ENCODE results near the gene WWOX. TPM values are rescaled to one million over a fixed set of nuclear protein-coding genes. Genes with fewer than 3 reads are reported as not detected.
"Not testable (repeated sequence)": the region's sequence is repeated elsewhere in the genome, so short reads cannot be mapped to it uniquely, and the experiment has no call there.

Gene WWOX
- total RNA-seq, 1 donor from 2014 or later = 19.0 TPM

- intact Hi-C loops (cut with micrococcal nuclease) = no loop called here
Observed at GRCh38 chr16:78672779-78673556, 573.5 kb downstream of the WWOX start.

- intact Hi-C loops (cut with micrococcal nuclease) = no loop called here
Observed at GRCh38 chr16:78673884-78674283, 574.4 kb downstream of the WWOX start.

GRCh38 chr16:78675312-78675711, 575.9 kb downstream of the WWOX start:
- intact Hi-C loops (cut with micrococcal nuclease) = no loop called here

- intact Hi-C loops (cut with micrococcal nuclease) = no loop called here
Observed at GRCh38 chr16:78675951-78676792, 576.7 kb downstream of the WWOX start.

- intact Hi-C loops (cut with micrococcal nuclease) = no loop called here
Observed at GRCh38 chr16:78677181-78677731, 577.8 kb downstream of the WWOX start.

GRCh38 chr16:78679546-78679945, 580.1 kb downstream of the WWOX start:
- intact Hi-C loops (cut with micrococcal nuclease) = no loop called here

GRCh38 chr16:78681743-78682142, 582.3 kb downstream of the WWOX start:
- intact Hi-C loops (cut with micrococcal nuclease) = no loop called here

- intact Hi-C loops (cut with micrococcal nuclease) = no loop called here
Observed at GRCh38 chr16:78684030-78684611, 584.7 kb downstream of the WWOX start.

GRCh38 chr16:78684655-78685375, 585.4 kb downstream of the WWOX start:
- intact Hi-C loops (cut with micrococcal nuclease) = no loop called here

GRCh38 chr16:78686601-78687000, 587.1 kb downstream of the WWOX start:
- intact Hi-C loops (cut with micrococcal nuclease) = no loop called here

GRCh38 chr16:78689028-78689427, 589.6 kb downstream of the WWOX start:
- intact Hi-C loops (cut with micrococcal nuclease) = no loop called here

- intact Hi-C loops (cut with micrococcal nuclease) = no loop called here
Observed at GRCh38 chr16:78689536-78689935, 590.1 kb downstream of the WWOX start.

- intact Hi-C loops (cut with micrococcal nuclease) = no loop called here
Observed at GRCh38 chr16:78690510-78690909, 591.1 kb downstream of the WWOX start.

GRCh38 chr16:78691746-78692145, 592.3 kb downstream of the WWOX start:
- intact Hi-C loops (cut with micrococcal nuclease) = not testable (repeated sequence)

- intact Hi-C loops (cut with micrococcal nuclease) = no loop called here
Observed at GRCh38 chr16:78693496-78693895, 594.0 kb downstream of the WWOX start.

- intact Hi-C loops (cut with micrococcal nuclease) = no loop called here
Observed at GRCh38 chr16:78694414-78694813, 595.0 kb downstream of the WWOX start.

GRCh38 chr16:78695391-78695790, 595.9 kb downstream of the WWOX start:
- intact Hi-C loops (cut with micrococcal nuclease) = no loop called here

GRCh38 chr16:78696797-78697196, 597.3 kb downstream of the WWOX start:
- intact Hi-C loops (cut with micrococcal nuclease) = no loop called here

- intact Hi-C loops (cut with micrococcal nuclease) = no loop called here
Observed at GRCh38 chr16:78697426-78697825, 598.0 kb downstream of the WWOX start.

GRCh38 chr16:78703936-78704335, 604.5 kb downstream of the WWOX start:
- intact Hi-C loops (cut with micrococcal nuclease) = loop anchor here (2.0 to 10.0 kb wide), 4 partner anchors 371 to 1823 kb away; no protein-coding TSS in a partner anchor

GRCh38 chr16:78704416-78704815, 605.0 kb downstream of the WWOX start:
- intact Hi-C loops (cut with micrococcal nuclease) = loop anchor here (2.0 to 10.0 kb wide), 4 partner anchors 370 to 1822 kb away; no protein-coding TSS in a partner anchor
